Globus pallidus (tissue), 1 donor: ENCODE results near the gene TMCC2.
A peak's percentile ranks its signal among the peaks of the same experiment; 100 is the strongest.
"Not testable (repeated sequence)": the region's sequence is repeated elsewhere in the genome, so short reads cannot be mapped to it uniquely, and the experiment has no call there.

Experiments
- DNase-seq: peaks from one replicate; pipeline ENCODE4 v3.0.0-alpha.2; 2015; ENCODE audit warnings: low spot score

Gene TMCC2

DNA sequence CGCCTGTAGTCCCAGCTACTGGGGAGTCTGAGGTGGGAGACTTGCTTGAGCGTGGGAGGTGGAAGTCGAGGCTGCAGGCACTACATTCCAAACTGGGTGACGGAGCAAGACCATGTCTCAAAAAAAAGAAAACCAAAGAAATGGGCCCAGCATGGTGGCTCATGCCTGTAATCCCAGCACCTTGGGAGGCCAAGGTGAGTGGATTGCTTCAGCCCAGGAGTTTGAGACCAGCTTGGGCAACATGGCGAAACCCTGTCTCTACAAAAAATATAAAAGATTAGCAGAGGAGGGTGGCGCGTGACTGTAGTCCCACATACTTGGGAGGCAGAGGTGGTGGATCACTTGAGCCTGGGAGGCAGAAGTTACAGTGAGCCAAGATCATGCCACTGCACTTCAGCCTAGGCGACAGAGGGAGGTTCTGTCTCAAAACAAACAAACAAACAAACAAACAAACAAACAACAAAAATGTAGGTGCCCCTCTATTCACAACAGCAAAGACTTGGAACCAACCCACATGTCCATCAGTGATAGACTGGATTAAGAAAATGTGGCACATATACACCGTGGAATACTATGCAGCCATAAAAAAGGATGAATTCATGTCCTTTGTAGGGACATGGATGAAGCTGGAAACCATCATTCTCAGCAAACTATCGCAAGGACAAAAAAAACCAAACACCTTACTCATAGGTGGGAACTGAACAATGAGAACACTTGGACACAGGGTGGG is 53.1 kb downstream of the TMCC2 start:
- DNase-seq = not testable (repeated sequence)

DNA sequence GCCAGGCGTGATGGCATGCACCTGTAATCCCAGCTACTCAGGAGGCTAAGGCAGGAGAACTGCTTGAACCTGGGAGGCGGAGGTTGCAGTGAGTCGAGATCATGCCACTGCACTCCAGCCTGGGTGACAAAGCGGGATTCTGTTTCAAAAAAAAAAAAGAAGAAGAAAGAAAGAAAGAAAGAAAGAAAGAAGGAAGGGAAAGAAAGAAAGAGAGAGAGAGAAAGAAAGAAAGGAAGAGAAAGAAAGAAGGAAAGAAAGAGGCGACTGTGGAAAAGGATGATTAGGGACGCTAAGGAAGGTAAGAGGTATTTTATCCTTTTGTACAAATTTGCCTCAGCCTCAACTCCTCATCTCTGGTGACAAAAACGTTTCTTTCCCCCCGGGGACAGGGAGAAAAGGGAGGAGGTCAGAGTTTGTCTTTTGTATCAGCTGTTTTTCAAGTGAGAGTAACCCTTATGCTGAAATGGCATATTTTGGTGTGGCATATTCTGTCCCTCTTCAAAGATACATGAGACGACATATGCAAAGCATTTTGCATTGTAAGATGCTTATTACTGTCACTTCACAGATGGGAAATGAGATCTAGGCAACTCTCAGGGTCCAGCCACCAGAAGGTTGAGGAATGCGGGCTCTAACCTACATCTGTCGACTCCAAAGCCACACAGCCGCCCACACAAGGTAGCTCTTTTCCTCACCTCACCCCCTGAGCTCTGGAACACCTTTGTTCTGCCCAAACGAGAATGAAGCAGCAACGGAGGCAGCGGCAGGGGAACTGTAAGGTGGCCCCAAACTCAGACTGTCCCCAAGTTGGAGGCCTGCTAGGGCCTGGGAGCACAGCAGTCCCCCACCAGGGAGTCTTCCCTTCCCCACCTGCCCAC is 55.8 kb downstream of the TMCC2 start:
- no peak for DNase-seq

DNA sequence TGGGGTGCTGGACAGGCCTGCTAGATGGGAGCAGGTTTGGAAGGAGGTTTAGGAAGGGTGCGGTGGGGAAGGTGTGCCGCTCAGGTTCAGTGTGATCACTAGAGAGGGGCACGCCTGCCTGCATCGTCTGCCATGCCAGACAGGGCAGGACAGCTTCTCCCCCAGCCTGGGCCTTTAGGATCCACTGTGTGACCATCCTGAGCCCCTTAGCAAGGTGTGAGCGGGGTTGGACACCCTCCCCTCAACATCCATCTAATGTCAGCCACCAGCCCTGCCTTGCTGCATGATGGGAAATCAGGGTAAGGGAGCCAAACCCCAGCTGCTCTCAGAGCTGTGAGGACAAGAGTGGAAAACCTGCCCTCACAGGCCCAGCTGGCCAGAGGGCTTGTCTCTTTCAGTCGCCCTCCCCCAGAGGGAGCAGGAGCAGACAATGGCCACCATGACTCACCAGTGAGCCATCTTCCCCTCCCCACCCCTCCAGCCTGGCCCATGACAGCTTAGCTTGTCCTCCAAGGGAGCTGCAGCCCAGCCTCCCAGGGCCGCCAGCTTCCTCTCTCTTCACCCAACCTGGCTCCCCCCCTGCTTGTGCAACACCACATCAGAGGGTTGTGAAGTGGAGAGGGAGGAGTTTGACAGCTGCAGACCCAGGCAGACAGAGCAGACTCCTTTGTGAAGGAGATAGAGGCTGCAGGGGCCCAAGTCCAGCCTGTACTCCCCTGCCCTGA is 56.8 kb downstream of the TMCC2 start:
- DNase-seq = peak; percentile 96

DNA sequence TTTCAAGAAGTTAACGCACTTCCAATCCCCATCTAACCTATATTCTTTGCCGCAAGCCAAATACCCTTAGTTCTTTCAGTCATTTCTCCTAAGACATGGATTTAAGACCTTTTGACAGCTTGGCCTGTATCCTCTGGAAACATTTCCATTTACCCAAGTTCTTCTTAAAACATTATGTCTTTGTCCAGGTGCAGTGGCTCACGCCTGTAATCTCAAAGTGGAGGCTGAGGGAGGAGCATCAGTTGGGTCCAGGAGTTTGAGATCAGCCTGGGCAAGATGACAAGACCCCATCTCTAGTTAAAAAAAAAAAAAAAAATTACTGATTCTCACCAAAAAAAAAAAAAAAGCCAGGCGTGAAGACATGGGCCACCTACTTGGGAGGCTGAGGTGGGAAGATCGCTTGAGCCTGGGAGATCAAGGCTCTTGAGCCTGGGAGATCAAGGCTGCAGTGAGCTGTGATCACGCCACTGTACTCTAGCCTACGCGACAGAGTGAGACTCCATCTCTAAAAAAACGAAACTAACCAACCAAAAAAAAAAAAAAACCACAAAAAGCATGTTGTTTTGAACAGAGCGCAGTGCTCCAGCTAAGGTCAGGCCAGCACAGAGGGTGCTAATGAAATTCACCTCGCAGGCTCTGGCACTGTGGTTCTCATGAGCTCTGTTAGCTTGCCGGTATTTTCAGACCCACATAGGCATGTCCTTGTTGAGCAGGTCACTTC is 57.8 kb downstream of the TMCC2 start:
- DNase-seq = no peak

DNA sequence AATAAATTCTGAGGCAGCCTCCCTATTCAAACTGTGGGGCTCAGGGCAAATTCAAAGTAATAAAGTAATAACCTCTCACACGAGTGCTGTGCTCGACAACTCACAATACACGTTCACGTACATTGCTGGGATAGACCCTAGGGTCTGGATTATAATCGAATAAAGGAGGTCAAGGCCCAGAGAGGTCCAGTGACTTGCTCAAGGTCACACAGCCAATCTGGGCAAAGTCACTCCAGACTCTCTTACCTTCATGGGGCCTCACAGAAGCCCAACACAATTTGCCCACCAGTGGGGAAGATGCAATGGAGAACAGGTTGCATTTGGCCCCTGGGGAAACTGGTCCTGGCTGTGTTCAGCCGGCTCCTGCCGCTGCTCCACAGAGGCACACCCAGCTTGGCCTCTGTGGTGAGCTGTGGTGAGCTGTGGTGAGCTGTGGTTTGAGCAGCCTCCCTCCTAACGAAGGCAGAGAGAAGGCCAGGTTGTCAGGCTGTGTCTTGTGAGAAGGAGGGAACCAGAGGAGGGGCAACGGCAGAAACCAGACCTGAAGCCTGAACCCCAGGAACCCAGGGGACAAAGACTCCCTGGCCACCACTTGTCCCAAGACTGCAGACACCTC is 58.7 kb downstream of the TMCC2 start:
- no peak for DNase-seq

DNA sequence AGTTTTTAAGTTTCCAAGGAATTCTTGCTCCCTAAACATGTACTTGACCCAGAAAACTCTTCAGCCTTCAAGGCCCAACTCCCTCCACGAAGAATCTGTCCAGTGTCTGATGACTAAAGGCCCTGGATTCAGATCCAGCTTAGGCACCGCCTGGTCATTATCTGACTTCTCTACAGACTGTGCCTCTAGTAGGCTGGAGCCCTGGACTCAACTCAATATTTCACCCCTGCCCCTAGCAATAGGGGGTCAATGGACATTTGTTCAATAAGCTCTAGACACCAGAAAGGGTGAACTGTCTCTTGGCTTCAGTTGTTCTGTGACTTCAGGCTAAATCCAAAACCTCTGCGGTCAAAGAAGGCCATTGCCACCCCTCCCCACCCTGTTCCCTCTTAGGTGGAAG is 59.3 kb downstream of the TMCC2 start:
- DNase-seq = no peak

DNA sequence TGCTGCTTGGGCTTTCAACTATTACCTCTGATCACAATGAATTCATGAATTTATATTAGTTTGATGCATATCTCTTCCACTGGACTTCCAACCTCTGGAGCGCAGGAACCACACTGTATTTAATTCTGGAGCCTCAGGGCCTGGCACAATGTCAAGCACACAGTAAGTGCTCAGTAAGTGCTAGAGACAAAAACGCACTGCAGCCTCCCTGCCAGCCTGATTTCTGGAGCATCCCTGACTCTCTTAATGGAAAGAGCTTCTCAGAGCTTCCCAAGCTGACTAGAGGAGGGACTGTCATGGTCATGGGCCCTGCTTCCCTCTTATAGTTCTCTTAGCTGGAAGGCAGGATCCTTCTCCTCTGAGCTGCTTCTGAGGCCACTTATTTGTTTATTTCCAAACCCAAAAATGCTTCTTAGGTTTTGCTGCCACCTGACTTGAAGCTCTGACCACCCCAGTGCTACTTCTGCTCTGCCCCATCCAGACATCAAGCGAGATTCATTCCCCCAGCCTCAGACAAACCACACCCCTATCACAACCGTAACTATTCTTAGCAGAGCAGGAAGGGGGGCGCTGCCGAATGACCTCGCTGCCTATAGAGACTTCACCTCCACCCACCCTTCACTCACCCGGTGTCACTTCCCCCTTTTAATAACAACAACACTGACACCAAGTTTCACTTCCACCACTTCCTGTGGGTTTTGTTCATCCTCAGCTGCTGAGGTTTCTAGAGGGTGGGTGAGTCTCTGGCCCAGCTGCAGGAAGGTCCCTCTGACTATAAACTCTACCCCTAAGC is 60.2 kb downstream of the TMCC2 start:
- peak; percentile 71 for DNase-seq

DNA sequence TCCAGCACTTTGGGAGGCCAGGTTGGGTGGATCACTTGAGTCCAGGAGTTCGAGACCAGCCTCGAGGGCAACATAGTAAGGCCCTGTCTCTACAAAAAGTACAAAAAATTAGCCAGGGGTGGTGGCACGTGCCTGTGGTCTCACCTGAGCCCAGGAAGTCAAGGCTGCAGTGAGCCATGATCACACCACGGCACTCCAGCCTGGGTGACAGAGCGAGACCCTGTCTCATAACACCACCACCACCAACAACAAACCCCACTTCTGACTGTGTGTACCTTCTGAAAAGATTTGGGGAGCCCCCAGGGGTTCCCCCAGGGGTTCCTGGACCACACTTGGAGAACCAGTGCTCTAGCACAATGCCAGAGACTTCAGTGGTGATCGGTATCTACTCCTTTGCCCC is 63.9 kb downstream of the TMCC2 start:
- DNase-seq = no peak

DNA sequence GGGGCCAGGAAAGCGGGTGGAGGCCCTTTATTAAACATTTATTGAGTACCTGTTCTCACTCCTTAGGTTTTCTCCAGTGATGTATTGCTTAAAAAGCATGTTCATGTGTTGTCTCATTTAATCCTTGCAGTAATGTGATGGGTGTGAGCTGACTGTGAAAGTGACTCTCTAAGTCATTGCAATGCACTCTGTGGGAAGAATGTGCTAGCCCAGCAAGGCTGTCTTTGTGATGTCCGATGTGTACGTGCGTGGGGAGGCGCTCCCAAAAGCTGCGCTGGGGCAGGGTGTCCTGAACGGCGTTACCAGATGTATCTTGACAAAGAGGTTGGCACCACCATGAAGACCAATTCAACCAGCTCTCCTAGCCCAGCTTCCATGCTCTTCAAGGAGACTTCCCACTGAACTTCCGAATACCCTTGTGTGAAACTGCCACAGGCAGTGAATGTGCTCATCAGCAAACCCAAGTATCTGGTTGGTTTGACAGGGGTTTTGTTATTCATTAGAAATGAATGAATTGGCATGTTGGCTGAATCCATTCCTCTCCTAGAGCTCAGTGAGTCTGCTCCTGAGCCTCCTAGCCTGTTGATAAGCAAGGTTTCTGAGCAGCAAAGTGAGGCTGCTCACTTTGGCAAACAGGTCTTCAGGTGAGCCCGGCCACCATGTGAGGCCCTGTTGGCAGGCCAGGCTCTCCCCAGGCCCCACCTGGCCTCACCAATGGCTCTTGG is 65.8 kb downstream of the TMCC2 start:
- DNase-seq = no peak

DNA sequence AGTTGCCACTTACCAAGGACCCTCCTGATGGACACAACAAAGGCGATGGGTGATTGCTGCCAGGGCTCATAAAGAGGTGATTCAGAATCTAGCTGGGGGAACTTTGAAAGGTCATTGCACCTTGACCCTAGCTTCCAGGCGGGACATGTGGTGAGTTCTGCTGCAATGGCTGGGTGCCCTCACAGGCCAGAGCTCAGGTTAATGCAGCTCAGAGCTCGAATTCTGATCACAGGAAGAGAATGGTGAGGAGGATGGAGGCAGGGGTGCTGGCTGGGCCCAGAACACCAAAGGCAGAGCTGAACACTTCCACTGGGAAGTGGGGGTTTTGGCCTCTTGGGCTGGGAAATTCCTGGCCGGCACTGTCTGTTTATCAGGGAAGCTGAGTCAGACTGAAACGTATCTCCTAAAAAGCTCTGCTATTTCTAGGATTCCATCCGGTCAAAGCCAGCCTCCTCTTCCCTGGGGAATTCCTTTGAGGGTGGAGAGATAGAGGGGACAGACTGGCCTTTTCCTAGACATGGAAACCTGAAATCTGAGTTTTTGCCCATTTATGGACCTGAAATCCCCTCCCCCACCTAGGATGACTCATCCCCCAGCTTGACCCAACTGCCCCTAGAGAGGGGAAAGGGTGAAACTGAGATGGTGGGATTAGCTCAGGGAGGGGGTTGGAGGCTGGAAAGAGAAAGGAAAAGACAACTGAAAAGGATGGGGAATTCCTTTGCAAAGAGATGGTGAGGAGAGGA is 66.6 kb downstream of the TMCC2 start:
- DNase-seq = no peak

DNA sequence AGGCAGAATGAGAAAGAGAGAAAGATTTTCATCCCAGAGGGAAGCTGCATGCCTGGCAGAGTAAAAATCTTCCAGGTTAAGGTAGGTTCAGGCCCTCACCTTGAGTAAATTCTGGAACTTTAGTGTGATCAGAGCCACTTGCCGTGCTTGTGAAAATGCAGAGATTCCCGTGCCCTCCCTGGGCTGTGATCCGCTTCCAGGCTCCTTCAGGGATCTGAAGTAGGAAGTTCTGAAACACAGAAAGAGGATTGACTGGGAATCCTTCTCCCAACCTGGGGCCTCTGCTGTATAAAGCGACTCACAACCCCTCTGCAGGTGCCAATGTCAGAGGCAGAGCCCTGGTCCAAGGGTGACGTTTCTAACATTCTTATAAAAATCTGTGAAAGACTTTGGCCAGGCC is 67.2 kb downstream of the TMCC2 start:
- DNase-seq = no peak

DNA sequence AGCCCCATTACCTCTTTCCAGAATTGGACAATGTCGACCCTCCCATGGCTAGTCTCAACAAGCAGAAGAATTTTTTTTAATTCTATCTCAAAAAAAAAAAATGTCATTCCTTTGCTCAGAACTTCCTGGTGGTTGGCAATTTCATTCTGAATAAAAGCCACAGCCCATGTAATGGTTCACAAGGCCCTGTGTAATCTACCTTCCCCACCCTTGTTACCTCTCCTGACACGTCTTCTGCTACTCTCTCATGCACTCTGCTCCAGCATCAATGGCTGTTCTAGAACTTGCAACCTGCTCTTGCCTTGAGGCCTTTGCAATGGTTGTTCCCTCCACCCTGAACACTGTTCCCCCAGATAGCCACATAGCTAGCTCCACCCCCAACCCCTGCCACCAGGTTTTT is 68.4 kb downstream of the TMCC2 start:
- DNase-seq = no peak

DNA sequence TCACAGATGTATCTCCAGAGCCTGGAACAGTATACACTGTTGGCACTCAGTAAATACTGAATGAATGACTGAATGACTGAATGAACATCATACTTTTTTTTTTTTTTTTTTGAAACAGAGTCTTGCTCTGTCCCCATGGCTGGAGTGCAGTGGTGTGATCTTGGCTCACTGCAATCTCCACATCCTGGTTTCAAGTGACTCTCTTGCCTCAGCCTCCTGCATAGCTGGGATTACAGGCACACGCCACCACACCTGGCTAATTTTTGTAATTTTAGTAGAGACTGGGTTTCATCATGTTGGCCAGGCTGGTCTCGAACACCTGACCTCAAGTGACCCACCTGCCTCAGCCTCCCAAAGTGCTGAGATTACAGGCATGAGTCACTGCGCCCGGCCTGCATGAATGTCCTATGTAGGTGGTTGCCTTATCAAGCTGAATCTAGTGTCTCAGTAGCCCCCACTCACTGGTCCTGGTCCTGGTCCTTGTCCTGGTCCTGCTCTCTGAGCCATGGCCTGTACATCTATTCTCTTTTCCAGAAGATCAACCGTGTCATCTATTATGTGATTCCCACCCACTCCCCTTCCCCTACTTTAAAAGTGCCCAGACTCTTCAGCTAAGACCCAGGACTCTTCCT is 69.9 kb downstream of the TMCC2 start:
- not testable (repeated sequence) for DNase-seq

DNA sequence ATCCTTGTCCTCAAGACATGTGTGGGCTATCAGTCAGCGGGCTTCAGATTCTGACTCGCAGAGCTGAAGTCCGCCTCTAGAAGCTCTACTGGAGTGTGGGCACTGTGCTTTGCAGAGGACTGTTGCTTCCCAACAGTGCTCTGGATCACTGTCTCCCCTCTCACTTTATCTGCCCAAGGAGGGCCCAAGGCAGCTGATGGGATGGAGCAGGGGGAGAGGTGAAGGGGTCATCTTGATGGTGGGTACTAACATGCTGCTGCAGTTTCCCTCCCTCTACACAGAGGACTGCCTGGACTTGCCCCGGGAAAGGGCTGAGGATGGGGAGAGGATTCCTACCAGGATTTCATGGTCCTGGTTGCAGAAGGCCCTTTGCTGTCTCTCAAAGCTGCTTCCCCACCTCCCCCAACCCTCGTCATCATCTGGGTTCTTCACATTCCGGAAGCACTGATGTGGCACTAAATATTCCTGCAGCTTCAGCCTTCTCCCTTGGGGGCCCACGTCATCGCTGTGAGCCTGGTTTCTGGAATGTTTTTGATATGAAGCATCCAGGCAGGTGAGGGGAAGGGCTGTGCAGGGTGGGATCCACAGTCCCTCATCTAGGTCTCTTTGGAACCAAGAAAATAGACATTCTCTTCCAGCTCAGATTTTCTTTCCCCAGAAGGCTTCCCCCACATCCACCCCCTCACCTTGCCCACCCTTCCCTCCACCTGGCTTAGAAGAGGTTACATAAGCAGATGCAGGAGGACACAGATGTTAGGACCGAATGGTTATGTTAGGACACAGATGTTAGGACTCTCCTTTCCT is 70.6 kb downstream of the TMCC2 start:
- no peak for DNase-seq

DNA sequence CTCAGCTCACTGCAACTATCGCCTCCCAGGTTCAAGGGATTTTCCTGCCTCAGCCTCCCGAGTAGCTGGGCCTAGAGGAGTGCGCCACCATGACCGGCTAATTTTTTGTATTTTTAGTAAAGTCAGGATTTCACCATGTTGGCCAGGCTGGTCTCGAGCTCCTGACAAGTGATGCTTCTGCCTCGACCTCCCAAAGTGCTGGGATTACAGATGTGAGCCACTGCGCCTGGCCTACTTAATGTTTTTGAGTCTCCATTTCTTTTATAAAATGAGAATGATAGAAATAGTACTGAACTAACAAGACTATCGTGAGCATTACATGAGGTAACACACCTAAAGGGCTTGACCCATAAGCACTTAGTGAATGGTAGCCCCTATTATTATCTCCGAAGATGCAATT is 72.4 kb downstream of the TMCC2 start:
- no peak for DNase-seq

DNA sequence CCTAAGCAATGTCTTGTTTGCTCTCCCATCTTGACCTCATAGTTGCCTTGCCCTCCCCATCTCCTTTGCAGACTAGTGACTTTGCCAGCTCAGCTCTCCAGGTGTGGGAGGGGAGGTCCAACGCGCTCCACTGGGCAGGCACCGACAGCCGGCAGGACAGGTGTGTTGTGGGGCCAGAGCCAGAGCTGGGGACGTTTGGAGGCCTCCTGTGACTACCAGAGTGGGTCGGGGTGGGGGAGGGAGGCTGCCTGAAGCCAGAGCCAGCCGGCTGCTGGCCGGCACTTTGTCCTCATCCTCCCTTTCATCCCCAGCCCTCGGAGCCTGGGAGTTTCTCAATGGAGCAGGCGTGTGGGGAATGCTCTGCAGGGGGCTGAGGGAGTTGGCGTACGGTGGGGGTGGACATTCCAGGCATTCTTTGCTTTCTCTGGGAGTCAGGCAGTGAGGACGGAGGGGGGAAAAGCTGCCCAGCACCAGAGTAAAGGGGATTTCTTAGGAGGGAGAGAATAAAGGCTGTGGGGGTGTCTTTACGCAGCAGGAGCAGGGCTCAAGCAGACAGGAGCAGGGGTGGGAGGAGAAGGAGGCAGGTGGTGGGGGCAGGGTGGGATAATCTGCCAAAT is 73.6 kb downstream of the TMCC2 start:
- DNase-seq = no peak

DNA sequence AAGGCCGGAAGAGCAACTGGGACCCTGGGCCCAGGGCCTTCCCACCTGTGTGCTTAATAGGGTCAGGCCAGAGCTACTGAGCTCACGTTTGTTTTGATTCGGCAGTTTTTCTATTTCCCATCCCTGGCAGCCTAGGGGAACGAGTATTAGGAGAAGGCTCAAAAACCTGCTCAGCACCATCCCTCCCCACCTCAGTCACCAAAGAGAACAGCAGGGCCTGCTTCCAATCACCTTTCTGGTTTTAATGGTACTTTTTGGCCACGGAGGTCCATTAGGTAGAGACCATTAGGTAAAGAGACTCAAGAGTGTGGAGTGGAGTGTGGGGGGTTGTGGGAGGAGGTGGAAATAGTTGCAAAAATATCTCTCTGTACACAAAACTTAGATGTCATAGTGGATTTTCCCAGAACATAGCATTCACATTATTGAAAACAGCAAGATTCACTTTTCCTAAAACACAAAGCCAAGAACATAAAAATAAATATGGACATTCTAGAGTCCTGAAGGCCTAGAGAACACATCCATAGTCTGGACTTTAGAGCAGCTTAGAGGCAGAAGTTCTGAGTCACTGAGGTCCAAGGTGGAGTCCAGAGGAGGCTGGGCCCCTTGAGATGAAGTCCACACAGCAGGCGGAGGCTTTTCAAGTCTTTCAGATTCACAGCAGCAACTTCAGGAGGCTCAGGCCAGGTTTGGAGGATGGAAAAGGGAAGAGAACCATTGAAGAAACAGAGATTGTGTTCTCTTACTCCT is 74.3 kb downstream of the TMCC2 start:
- no peak for DNase-seq
